Anterior cingulate cortex (tissue), 58 donors: ENCODE data around the gene MEOX1.
A peak's percentile ranks its signal among the peaks of the same experiment; 100 is the strongest.

ENCODE experiments used
- DNase-seq, 58 donors: peaks; one replicate each; lab custom pipeline; 2025; lab: John Stamatoyannopoulos, UW

Gene MEOX1

DNA sequence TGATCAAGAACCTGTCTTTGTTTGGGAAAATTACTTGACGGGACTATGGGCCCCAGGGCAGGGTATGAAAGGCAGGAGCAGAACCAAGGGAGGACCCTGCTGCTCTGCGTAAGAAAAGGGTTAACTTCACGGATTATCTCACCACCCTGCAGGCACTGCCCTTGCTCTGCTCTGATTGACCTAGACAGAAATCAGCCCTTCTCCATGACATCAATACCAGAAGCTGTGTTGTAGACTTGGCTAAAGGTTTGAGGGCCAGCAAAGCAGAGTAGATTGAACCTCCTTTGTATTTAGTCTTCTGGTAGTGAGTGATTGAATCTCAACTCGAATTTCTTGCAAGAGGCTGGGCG lies 62.7 kb downstream of the MEOX1 start:
- no peak for DNase-seq

- DNase-seq, result no peak
Measured at GRCh38 chr17:43598357-43599045, 63.2 kb downstream of the MEOX1 start.

DNA sequence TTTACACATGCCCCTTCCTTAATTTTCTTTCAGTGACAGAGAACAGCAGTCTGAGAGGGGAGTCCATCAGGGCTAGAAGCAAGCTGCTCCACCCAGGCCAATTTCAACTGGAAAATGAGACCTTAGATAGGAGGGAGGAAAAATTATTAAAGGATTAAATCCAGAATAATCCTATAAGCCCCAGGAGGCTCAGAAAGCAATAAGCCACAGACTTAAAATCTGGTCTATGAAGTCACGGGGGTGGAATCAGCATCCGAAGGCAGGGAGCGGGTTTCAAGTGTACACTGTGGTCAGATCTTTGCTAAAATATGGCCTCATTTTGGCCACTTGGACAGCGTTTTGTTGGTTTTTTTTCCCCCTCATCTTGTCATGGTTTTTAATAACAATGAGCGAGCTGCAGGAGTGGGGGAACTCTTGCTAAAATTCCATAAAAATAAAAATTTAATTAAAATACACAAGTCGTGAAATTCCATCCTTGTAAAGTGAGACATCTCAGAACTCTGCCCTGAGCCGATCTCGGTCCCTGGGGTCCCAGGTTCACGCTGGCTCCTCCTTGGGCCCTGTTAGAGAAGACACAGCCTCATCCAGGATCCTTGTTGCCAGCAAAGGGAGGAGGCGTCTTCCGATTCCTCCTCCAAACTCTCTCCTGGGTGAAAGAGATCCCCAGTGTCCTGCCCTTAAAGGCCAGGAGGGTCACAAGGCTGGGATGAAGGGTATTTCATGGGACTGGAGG lies 63.9 kb downstream of the MEOX1 start:
- no peak for DNase-seq

GRCh38 chr17:43595466-43595865 lies 66.3 kb downstream of the MEOX1 start:
- DNase-seq, result no peak

DNA sequence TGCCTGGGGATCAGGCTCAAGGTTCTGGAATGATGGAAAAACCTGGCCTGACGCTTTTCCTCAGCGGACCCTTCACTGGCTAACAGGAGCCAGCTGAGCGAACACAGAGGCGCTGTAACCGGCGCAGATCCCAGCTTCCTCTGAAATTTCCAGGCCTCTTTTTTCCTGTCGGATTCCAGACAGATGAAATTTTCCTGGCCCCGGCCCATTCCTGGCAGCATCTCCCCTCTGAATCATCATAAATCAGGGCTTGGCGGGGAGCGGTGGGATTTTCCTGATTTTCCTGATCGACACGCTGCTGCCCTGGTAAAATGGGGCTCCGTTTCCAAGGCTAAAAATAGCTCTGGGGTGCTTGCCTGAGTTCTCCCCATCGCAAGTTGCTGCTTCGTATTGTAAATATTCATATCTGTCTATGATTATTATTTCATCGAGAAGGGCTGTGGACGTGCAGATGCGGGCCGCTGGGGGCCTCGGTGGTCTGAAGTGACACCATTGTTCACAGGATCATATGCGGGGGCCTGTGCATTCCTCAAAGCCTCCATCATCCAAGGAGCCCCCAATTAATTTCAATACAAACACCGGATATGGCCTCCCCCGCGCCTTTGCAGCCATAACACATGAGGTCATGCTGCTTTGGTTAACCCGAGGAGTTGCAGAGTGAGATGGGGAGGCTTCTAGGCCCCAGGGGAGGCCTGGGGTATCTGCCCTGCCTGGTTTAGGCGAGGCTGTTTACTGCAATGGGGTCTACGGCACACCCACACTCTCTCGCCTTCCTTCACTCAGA lies 69.8 kb downstream of the MEOX1 start:
- peak in 3 of 58 donors; percentile 1 to 21 (median 16) for DNase-seq

- no peak for DNase-seq
Measured at GRCh38 chr17:43591001-43591400, 70.7 kb downstream of the MEOX1 start.
